GM19372 (cell line): ENCODE data around the gene TMEM198.

ENCODE experiments used
- ATAC-seq: cut with Tn5 transposase; IDR thresholded peaks from one replicate; pipeline ENCODE4 v1.9.1; 2021; ENCODE audit warnings: mild to moderate bottlenecking, low read depth, moderate library complexity; ENCODE audit not compliant: unreplicated experiment

TMEM198 gene

DNA sequence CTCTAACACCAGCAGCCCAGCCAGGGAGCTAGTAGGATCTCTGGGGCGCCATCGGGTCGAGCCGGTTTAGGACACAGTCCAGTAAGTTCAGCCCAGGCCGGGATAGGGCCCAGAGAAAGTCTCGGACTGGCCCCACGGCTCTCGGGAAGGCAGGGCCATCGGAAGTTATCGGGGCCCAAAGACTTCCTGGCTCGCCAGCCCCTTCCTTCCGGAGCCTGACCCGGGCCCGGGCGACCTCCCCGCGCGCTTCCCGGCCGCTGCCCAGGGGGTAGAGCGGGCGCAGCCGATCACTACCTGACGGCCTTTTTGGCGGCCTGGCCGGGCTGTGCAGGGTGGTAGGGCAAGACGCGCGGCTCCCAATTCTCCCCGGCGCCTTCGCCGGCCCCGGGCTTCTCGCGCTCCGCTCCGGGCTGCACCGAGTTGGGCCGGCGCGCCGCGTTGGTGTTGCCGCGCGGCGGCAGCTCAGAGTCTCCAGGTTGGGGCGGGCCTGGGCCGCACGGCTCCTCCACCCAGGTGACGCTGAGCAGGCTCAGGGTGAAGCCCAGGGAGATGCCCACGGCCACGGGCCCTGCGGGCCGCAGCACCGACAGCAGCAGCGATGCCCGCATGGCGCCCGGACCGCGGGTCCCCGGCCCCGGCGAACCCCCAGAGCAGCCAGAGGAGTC is 765 bp upstream of the TMEM198 start:
- peak; percentile 31 for ATAC-seq

GRCh38 chr2:219544567-219544966 is 739 bp downstream of the TMEM198 start:
- ATAC-seq, result no peak

DNA sequence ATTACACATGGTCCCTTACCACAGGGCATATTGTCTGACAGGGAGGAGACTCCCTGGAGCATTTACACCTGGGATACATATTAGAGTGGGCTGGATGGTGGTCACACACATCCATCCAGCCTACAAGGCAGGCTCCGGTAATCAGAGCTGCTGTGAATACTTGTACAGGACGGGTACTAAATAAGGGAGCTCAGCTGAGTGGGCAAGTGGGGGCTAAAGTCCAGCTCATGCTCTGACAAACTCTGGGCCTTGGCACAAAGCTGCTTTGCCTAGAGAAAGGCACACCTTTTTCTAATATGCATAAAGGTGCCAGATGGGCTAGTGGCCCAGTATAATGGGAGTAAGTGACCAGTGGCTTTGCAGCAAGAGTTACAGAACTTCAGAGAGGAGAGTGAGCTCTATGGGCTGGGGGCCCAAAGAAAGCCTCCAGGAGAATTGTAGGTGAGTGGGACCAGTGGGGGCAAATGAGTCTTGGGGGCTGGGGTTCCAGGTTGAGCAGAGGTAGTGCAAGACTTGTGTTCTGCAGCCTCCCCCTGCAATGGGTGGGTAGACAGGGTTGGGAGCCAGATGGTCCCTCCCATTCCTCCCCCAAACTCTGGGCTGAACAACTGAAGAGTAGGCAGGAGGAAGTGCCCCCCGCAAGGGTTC is 1.6 kb downstream of the TMEM198 start:
- ATAC-seq, result no peak

- ATAC-seq, result no peak
Observed at GRCh38 chr2:219545943-219546352, 2.1 kb downstream of the TMEM198 start.

GRCh38 chr2:219547621-219548020 is 3.8 kb downstream of the TMEM198 start:
- no peak for ATAC-seq

DNA sequence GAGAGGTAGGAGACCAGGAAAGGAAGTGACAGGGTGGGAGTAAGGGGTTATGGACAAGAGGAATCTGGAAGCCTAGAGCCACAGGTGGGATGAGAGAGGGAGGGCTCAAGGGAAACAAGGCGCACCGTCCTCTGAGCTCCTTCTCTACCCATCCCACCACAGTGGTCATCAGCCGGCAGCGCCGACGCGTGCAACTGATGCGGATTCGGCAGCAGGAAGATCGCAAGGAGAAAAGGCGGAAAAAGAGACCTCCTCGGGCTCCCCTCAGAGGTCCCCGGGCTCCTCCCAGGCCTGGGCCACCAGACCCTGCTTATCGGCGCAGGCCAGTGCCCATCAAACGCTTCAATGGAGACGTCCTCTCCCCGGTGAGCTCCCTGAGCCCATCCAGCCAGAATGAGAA is 5.2 kb downstream of the TMEM198 start:
- no peak for ATAC-seq

DNA sequence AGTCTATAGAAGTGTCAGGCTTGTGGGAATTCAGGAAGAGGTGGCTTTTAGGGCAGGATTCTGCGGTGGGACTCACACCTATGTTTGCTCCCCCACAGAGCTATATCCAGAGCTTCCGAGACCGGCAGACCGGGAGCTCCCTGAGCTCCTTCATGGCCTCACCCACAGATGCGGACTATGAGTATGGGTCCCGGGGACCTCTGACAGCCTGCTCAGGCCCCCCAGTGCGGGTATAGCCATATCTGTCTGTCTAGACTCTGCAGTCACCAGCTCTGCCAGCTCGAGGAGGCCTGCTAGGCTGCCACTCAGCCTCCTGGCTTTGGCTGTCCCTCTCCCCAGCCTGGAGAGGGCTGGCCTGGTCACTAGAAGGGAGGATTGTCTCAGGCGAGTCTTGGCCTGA is 5.8 kb downstream of the TMEM198 start:
- no peak for ATAC-seq

- ATAC-seq, result peak; percentile 2
Observed at GRCh38 chr2:219551441-219552381, 7.9 kb downstream of the TMEM198 start.

DNA sequence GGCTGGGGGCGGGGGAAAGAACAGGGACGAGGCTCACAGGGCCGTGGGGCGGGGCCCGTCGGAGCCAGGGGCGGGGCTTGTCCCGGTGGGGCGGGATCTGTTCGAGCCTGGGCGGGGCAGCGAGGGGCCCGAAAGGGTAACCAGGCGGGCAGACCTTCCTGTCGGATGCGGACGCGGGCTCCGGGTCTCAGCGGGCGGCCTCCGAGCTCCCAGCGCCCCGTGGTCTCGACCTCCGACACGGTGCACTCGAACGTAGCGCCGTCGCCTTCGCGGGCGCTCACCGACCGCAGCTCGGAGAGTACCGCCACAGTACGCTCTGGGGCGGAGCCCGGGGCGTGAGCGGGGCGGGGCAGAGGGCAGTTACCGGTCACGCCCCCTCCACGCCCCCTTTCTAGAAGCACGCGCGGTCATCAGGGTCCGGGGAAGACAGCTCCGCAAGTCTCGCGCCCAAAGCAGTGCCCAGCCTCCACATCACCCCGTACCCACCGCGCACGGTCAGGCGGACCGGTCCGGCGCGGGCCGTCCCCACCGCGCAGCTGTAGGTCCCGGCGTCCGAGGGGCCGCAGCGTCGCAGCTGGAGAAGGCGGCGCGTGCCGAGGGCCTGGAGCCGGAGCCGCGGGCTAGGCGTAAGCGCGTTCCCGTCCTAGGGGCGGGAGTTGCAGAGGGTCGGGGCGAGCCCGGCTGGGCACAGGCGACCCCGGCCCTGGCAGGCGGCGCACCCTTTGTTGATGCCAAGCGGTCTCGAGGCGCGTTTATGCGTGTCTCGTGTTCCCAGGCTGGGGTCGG is 8.7 kb downstream of the TMEM198 start:
- ATAC-seq, result peak; percentile 96

DNA sequence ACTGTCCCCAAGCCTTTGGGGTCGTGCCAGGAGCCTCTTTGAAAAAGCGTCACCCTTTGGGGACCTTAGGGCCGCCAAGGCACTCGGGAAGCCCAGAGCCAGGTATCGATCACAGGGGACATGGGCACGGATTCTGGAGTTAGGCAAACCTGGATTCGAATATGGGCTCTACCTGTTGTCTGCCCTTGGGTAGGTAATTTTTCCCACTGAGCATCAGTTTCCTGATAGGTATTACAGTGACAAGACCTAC is 9.3 kb downstream of the TMEM198 start:
- ATAC-seq, result no peak

DNA sequence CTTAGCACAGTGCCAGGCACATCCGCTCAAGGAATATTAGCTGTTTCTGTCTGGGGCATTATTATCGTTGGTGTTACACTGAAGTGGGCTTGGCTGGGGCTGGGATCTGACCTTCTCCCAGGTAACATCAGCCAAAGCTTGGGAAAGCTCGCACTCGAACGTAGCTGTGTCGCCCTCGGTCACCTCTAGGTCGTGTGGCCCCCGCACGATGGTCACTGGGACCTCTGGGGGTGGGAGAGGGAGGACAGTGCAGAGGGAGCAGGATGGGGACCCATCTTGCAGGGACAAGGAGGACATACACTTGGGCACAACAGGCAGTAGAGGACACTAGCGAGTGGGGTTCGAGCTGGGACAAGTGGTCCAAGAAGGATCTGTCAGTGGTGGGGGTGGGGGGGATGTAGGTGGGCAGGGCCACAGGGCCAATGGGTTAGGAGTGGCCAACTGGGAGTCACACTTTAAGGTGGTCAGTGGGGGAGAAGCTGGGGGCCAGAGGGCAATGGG is 9.7 kb downstream of the TMEM198 start:
- no peak for ATAC-seq

DNA sequence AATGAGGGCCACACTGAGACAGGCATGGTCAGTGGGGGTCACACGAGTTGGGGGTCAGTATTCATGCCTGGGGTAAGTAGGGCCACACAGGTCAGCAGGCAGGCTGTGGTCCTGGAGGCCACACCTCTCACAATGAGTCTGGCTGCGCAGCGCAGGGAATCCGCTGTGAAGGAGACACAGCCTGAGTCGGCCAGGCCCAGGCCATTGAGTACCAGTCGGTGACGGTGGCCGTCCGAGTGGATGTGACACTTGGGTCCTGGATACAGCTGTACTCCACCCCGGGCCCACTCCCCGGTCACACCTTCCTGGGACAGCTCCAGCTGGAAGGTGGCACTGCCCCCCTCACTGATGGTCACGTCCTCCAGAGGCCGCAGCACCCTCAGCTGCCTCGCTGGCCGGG is 10.5 kb downstream of the TMEM198 start:
- ATAC-seq, result no peak

DNA sequence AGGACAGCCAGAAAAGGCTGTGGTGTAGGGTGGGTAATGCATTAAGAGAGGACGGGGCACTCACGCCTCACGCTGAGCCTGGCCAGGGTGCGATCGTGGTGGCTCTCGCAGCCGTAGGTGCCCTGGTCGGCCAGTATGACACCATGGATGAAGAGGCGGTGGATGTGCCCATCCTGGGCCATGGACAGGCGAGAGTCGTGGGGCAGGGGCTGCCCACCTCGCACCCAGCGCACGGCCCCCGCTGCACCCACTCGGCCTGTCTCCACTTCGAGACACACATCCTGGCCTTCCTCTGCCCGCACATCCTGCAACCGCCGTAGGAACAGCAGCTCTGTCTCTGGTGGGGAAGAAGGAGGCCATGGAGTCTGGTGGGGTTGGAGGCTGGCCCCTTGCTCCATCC is 12.1 kb downstream of the TMEM198 start:
- no peak for ATAC-seq

DNA sequence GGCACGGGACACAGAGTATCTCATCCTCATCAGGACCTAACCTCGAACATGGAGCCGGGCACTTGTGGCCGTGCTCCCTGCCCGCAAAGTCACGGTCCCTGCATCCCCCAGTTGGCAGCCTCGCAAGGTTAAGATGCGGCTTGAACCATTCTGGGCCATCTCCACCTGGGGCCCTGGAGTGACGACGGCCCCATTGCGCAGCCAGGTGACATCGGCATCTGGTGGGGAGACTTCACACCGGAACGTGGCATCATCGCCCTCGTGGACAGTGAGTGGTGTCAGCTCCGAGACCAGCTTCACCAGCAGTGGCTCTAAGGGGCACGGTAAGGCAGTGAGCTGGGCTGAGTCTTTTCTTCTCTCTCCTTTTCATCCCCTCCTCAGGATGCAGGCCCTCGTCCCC is 12.6 kb downstream of the TMEM198 start:
- ATAC-seq, result no peak

DNA sequence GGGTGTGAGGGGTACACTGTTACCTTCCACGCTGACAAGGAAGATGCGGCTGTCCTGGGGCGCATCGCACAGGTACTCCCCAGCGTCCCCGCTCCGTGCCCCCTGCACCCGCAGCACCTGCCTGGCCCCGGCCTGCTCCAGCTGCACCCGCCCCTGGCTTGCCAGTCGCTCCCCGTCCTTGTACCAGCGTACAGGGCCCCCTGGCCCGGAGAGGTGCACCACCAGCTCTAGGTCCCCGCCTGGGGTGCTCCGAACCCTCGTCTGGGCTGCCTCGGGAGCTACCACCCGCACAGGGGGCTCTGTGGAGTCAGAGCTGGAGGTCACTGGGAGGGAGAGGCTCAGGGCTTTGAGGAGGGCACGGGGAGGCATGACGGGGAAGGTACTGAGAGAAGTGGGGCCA is 13.5 kb downstream of the TMEM198 start:
- no peak for ATAC-seq

GRCh38 chr2:219557791-219558785 is 14.3 kb downstream of the TMEM198 start:
- ATAC-seq, result no peak

DNA sequence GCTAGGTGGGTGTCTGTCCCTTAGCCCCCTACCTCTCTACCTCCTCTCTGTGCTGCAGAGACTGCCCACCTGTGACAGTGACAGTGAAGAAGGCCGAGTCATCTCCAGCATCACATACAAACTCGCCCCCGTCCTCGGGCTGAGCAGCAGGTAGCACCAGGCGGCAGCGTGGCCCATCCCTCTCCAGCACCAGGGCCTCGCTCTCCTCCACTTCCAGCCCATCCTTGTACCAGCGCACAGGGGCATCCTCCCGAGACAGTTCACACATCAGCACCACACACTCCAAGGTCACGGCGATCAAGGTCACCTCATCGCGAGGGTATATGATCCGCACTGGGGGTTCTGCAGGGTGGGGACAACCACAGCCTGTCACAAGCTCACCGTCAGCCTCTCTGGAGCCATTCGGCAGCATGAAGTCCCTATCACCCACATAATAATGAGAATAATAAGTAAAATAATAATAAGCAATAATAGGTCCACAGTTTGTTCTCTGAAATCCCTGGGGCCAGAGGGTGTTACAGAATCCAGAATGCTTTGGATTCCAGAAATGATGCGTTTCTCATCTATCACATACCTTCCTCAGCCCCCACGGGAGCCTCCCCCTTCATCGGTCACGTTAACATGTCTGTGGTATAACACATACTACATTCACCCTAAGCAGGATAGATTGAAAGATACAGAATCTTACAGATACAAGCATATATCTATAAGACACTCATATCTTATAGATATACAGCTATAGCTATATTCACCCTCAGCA is 15.5 kb downstream of the TMEM198 start:
- ATAC-seq, result no peak

GRCh38 chr2:219560037-219560892 is 16.4 kb downstream of the TMEM198 start:
- peak; percentile 67 for ATAC-seq
